Central memory CD8-positive, alpha-beta T cell (primary cell): ENCODE measurements around the gene FOXR1.
A peak's percentile ranks its signal among the peaks of the same experiment; 100 is the strongest.
"Not testable (repeated sequence)": the region's sequence is repeated elsewhere in the genome, so short reads cannot be mapped to it uniquely, and the experiment has no call there.

Experiments
- ATAC-seq: fragments of 150-1000 bp; cut with Tn5 transposase; replicated peaks from 2 replicates; pipeline ENCODE4 v1.10.0; 2022; ENCODE audit warnings: mild to moderate bottlenecking, moderate FRiP score, moderate number of reproducible peaks; ENCODE audit not compliant: poor library complexity, severe bottlenecking; ENCODE audit errors: extremely low read depth
- DNase-seq, 2 donors: peaks; one replicate each; pipeline ENCODE4 v3.0.0; 2021; ENCODE audit warnings: low spot score in 2 of 2
- H3K27ac Mint-ChIP-seq: one replicate; pipeline ENCODE4 v1.8.0; 2022; ENCODE audit warnings: low read depth, mild to moderate bottlenecking, moderate library complexity, mixed read lengths
- H3K27me3 Mint-ChIP-seq: one replicate; pipeline ENCODE4 v1.8.0; 2022; ENCODE audit warnings: mixed read lengths
- H3K36me3 Mint-ChIP-seq: one replicate; pipeline ENCODE4 v1.8.0; 2022; ENCODE audit warnings: mild to moderate bottlenecking, moderate library complexity, mixed read lengths; ENCODE audit not compliant: insufficient read depth
- H3K4me1 Mint-ChIP-seq: one replicate; pipeline ENCODE4 v1.8.0; 2022; ENCODE audit warnings: mixed read lengths
- H3K4me3 Mint-ChIP-seq: one replicate; pipeline ENCODE4 v1.8.0; 2022; ENCODE audit warnings: mild to moderate bottlenecking, moderate library complexity, mixed read lengths
- H3K9me3 Mint-ChIP-seq: one replicate; pipeline ENCODE4 v1.8.0; 2022; ENCODE audit warnings: mixed read lengths

Gene FOXR1

GRCh38 chr11:118931571-118931970 lies 40.0 kb upstream of the FOXR1 start:
- Mint-ChIP-seq H3K27ac (no peak overlapping the region), H3K4me1 (peaks cover 35% of the 10 kb centered on the region), H3K36me3 (peaks cover 30% of the 10 kb centered on the region), H3K27me3 (no peaks in the 10 kb centered on the region), H3K4me3 (no peak overlapping the region), H3K9me3 (no peaks in the 10 kb centered on the region)
- DNase-seq = no peak
- no peak for ATAC-seq

- ATAC-seq (no peak), DNase-seq (no peak)
- Mint-ChIP-seq H3K36me3 (peaks cover 16% of the 10 kb centered on the region), H3K27ac (no peak overlapping the region), H3K27me3 (peaks cover 4% of the 10 kb centered on the region), H3K4me1 (peaks cover 16% of the 10 kb centered on the region), H3K4me3 (no peak overlapping the region), H3K9me3 (no peaks in the 10 kb centered on the region)
Observed at GRCh38 chr11:118933486-118933885, 38.1 kb upstream of the FOXR1 start.

- no peak overlapping the region for H3K27ac Mint-ChIP-seq
- peaks cover 15% of the 10 kb centered on the region for H3K27me3 Mint-ChIP-seq
- no peaks in the 10 kb centered on the region for H3K9me3 Mint-ChIP-seq
- no peak for ATAC-seq
- no peak for DNase-seq
- H3K4me3 Mint-ChIP-seq = no peak overlapping the region
- peaks cover 15% of the 10 kb centered on the region for H3K4me1 Mint-ChIP-seq
- peaks cover 3% of the 10 kb centered on the region for H3K36me3 Mint-ChIP-seq
Observed at GRCh38 chr11:118935376-118935775, 36.2 kb upstream of the FOXR1 start.

GRCh38 chr11:118938491-118939403 lies 32.8 kb upstream of the FOXR1 start:
- Mint-ChIP-seq H3K9me3 (no peaks in the 10 kb centered on the region), H3K36me3 (peaks cover 2% of the 10 kb centered on the region), H3K4me1 (peaks cover 11% of the 10 kb centered on the region), H3K27me3 (peaks cover 15% of the 10 kb centered on the region), H3K4me3 (no peak overlapping the region), H3K27ac (peak overlapping the region; percentile 65)
- DNase-seq = no peak
- no peak for ATAC-seq

GRCh38 chr11:118939404-118939915 lies 32.1 kb upstream of the FOXR1 start:
- no peak for DNase-seq

GRCh38 chr11:118939953-118940598 lies 31.5 kb upstream of the FOXR1 start:
- H3K27ac Mint-ChIP-seq = no peak overlapping the region
- no peak for DNase-seq
- ATAC-seq = peak; percentile 62
- peaks cover 15% of the 10 kb centered on the region for H3K27me3 Mint-ChIP-seq
- peaks cover 2% of the 10 kb centered on the region for H3K36me3 Mint-ChIP-seq
- peaks cover 11% of the 10 kb centered on the region for H3K4me1 Mint-ChIP-seq
- peak overlapping the region; percentile 44 for H3K4me3 Mint-ChIP-seq
- H3K9me3 Mint-ChIP-seq = no peaks in the 10 kb centered on the region

More at GRCh38 chr11:118939404-118939915, 32.1 kb upstream of the FOXR1 start:
- no peaks in the 10 kb centered on the region for H3K9me3 Mint-ChIP-seq
- peaks cover 2% of the 10 kb centered on the region for H3K36me3 Mint-ChIP-seq
- ATAC-seq = no peak
- H3K27me3 Mint-ChIP-seq = peaks cover 15% of the 10 kb centered on the region
- H3K4me1 Mint-ChIP-seq = peaks cover 11% of the 10 kb centered on the region
- H3K27ac Mint-ChIP-seq = peak overlapping the region; percentile 65
- no peak overlapping the region for H3K4me3 Mint-ChIP-seq

GRCh38 chr11:118947091-118947490 lies 24.5 kb upstream of the FOXR1 start:
- H3K4me3 Mint-ChIP-seq = no peak overlapping the region
- peaks cover 10% of the 10 kb centered on the region for H3K27me3 Mint-ChIP-seq
- ATAC-seq (no peak), DNase-seq (no peak)
- H3K27ac Mint-ChIP-seq = no peak overlapping the region
- no peaks in the 10 kb centered on the region for H3K9me3 Mint-ChIP-seq
- H3K36me3 Mint-ChIP-seq = no peaks in the 10 kb centered on the region
- H3K4me1 Mint-ChIP-seq = no peaks in the 10 kb centered on the region

- H3K27me3 Mint-ChIP-seq = peaks cover 15% of the 10 kb centered on the region
- H3K27ac Mint-ChIP-seq = no peak overlapping the region
- H3K9me3 Mint-ChIP-seq = no peaks in the 10 kb centered on the region
- DNase-seq (no peak), ATAC-seq (no peak)
- no peaks in the 10 kb centered on the region for H3K4me1 Mint-ChIP-seq
- no peaks in the 10 kb centered on the region for H3K36me3 Mint-ChIP-seq
- no peak overlapping the region for H3K4me3 Mint-ChIP-seq
Observed at GRCh38 chr11:118948000-118948399, 23.6 kb upstream of the FOXR1 start.

- Mint-ChIP-seq H3K27me3 (peaks cover 42% of the 10 kb centered on the region), H3K9me3 (no peaks in the 10 kb centered on the region), H3K27ac (no peak overlapping the region), H3K36me3 (peaks cover 2% of the 10 kb centered on the region), H3K4me1 (peaks cover 4% of the 10 kb centered on the region), H3K4me3 (no peak overlapping the region)
- DNase-seq = no peak
- no peak for ATAC-seq
Observed at GRCh38 chr11:118953265-118953664, 18.3 kb upstream of the FOXR1 start.

- not testable (repeated sequence) for H3K9me3 Mint-ChIP-seq, DNase-seq, H3K4me1 Mint-ChIP-seq, H3K4me3 Mint-ChIP-seq, H3K36me3 Mint-ChIP-seq, ATAC-seq, H3K27ac Mint-ChIP-seq
- H3K27me3 Mint-ChIP-seq = peaks cover 42% of the 10 kb centered on the region
Observed at GRCh38 chr11:118953976-118954375, 17.6 kb upstream of the FOXR1 start.

GRCh38 chr11:118956094-118956846 lies 15.3 kb upstream of the FOXR1 start, which contains the start of gene UPK2:
TSS of gene UPK2 (plus strand) at chr11:118956298. CDS start at chr11:118956351, 53 bp downstream.
- Mint-ChIP-seq H3K27me3 (peaks cover 37% of the 10 kb centered on the region), H3K9me3 (no peaks in the 10 kb centered on the region), H3K4me1 (peaks cover 4% of the 10 kb centered on the region), H3K36me3 (peaks cover 2% of the 10 kb centered on the region), H3K4me3 (no peak within 1 kb of the TSS), H3K27ac (peak within 1 kb of the TSS; percentile 68)
- DNase-seq (peak; percentile 80 to 89), ATAC-seq (peak; percentile 99)

- ATAC-seq = no peak
- Mint-ChIP-seq H3K9me3 (no peaks in the 10 kb centered on the region), H3K27me3 (peaks cover 32% of the 10 kb centered on the region), H3K27ac (no peak overlapping the region), H3K4me3 (no peak overlapping the region), H3K4me1 (peaks cover 4% of the 10 kb centered on the region), H3K36me3 (peaks cover 2% of the 10 kb centered on the region)
- DNase-seq = no peak
Observed at GRCh38 chr11:118956847-118957469, 14.6 kb upstream of the FOXR1 start.
